Measurements from ENCODE around the gene ORM1.

The ORM1 gene

DNA sequence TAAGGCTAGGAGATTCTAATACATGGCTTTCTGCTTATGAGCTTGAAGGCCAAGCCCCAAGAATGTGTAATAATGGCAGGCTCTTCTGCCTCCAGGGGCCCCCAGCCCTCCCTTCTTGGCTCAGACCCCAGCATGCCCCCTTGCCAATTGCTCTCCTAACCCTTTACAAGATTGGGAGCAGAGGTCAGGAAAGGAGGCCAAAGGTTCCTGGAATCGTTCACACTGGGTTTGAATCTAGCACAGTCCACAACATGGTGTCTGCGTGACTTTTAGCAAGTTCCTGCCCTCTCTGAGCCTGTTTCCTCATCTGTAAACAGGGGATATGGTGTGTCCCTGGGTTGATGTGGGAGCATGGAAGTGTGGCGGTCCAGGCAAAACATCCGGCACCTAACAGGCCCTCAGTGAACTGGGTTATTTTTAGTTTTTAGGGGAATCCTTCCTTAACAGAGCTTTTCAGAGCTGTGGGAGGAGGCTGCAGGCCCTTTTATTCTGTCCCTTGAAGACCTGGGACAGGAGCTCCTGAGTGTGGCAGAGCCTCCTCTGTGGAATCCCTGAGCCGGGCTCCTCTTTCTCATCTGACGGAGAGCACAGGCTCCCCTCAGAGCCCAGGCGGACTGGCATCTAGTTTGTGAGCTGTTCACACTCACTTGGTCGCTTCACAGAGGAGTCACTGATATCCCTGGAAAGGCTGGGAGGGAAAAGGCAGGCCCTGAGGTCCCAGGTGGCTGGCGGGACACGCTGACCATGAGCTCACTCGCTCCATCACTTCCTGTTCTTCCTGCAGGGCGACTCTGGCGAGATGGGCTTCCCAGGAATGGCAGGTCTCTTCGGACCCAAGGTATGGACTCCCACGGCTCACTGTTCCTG lies 23.4 kb upstream of the ORM1 start:
- Histone ChIP-seq H3K27me3 (ENCODE audit: insufficient read depth, poor library complexity, severe bottlenecking) (no peaks in the 10 kb centered on the region), H3K4me3 (replicated peaks; ENCODE audit: insufficient read depth, low read length) (no peak overlapping the region), H3K27ac (replicated peaks) (no peak overlapping the region)
- no peak for DNase-seq (ENCODE audit: low read depth in 1 of 2, low spot score in 1 of 2)
- TF ChIP-seq, protein P1, sequence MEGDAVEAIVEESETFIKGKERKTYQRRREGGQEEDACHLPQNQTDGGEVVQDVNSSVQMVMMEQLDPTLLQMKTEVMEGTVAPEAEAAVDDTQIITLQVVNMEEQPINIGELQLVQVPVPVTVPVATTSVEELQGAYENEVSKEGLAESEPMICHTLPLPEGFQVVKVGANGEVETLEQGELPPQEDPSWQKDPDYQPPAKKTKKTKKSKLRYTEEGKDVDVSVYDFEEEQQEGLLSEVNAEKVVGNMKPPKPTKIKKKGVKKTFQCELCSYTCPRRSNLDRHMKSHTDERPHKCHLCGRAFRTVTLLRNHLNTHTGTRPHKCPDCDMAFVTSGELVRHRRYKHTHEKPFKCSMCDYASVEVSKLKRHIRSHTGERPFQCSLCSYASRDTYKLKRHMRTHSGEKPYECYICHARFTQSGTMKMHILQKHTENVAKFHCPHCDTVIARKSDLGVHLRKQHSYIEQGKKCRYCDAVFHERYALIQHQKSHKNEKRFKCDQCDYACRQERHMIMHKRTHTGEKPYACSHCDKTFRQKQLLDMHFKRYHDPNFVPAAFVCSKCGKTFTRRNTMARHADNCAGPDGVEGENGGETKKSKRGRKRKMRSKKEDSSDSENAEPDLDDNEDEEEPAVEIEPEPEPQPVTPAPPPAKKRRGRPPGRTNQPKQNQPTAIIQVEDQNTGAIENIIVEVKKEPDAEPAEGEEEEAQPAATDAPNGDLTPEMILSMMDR (IDR thresholded peaks at IDR 0.05; ENCODE audit: insufficient read depth, low read length) = no peak
- TF ChIP-seq, protein P2, sequence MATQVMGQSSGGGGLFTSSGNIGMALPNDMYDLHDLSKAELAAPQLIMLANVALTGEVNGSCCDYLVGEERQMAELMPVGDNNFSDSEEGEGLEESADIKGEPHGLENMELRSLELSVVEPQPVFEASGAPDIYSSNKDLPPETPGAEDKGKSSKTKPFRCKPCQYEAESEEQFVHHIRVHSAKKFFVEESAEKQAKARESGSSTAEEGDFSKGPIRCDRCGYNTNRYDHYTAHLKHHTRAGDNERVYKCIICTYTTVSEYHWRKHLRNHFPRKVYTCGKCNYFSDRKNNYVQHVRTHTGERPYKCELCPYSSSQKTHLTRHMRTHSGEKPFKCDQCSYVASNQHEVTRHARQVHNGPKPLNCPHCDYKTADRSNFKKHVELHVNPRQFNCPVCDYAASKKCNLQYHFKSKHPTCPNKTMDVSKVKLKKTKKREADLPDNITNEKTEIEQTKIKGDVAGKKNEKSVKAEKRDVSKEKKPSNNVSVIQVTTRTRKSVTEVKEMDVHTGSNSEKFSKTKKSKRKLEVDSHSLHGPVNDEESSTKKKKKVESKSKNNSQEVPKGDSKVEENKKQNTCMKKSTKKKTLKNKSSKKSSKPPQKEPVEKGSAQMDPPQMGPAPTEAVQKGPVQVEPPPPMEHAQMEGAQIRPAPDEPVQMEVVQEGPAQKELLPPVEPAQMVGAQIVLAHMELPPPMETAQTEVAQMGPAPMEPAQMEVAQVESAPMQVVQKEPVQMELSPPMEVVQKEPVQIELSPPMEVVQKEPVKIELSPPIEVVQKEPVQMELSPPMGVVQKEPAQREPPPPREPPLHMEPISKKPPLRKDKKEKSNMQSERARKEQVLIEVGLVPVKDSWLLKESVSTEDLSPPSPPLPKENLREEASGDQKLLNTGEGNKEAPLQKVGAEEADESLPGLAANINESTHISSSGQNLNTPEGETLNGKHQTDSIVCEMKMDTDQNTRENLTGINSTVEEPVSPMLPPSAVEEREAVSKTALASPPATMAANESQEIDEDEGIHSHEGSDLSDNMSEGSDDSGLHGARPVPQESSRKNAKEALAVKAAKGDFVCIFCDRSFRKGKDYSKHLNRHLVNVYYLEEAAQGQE (IDR thresholded peaks at IDR 0.05; ENCODE audit: insufficient replicate concordance, low read depth) = no peak
- no peak for TF ChIP-seq POLR2AphosphoS5 (IDR thresholded peaks at IDR 0.05; ENCODE audit: low read depth)

DNA sequence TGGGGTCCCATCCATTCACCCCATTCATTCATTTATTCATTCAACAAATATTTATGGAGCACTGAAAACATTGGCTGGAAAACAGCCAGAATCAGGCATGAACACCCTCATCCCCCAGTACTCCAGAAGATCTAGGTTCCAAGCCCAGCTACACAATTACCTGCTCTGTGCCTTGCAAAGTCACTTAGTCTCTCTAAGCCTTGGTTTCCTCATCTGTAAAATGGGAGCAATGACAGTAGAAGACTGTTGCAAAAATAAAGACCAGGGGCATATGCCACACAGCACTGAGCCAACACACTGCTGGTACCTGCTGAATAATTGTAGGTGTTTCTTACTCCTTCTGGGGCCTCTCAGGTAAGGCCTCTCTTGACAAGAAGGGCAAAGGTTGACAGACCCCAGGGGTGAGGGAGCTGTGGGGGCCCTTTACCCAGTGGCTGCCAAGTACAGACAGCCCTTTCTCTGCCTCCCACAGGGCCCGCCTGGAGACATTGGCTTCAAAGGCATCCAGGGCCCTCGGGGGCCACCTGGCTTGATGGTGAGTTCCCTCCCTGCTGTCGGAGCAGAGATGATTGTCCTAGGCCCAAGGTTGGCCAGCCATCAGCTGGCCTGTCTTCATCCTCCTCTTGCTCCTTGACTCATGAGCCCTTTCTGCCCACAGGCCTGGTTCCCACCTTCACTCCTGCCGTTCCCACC lies 22.6 kb upstream of the ORM1 start:
- DNase-seq (ENCODE audit: low read depth in 1 of 2, low spot score in 1 of 2) = no peak
- H3K4me3 ChIP-seq (replicated peaks; ENCODE audit: insufficient read depth, low read length) = no peak overlapping the region

More for the DNA sequence above, 22.6 kb upstream of the ORM1 start:
- TF ChIP-seq POLR2AphosphoS5 (IDR thresholded peaks at IDR 0.05; ENCODE audit: low read depth) (no peak), SPI1 (IDR thresholded peaks at IDR 0.05; ENCODE audit: borderline replicate concordance, low read depth) (no peak), GABPA (IDR thresholded peaks at IDR 0.05; ENCODE audit: low read depth) (no peak)
- TF ChIP-seq, protein P1 (IDR thresholded peaks at IDR 0.05; ENCODE audit: insufficient read depth, low read length) = no peak
- TF ChIP-seq, protein P2 (IDR thresholded peaks at IDR 0.05; ENCODE audit: insufficient replicate concordance, low read depth) = no peak
- Histone ChIP-seq H3K27ac (replicated peaks) (no peak overlapping the region), H3K27me3 (ENCODE audit: insufficient read depth, poor library complexity, severe bottlenecking) (no peaks in the 10 kb centered on the region)

Measured in HL-60 (cell line).